GM12892 (cell line): ENCODE data around the gene AKR1B1.

Experiments used
- DNase-seq: peaks from one replicate; pipeline ENCODE4 v3.0.0; 2011; ENCODE audit not compliant: insufficient read length
- FAIRE-seq: peaks from 2 replicates; lab custom pipeline; 2011; peaks lifted over from hg19 to GRCh38; lab: Jason Lieb, UNC
- POLR2A ChIP-seq: IDR thresholded peaks from 2 replicates; pipeline ENCODE4 v1.6.1; 2011; ENCODE audit warnings: low read depth, low read length, control low read depth
- POLR2AphosphoS5 ChIP-seq: IDR thresholded peaks from 2 replicates; pipeline ENCODE4 v1.6.1; 2011; ENCODE audit warnings: low read depth, low read length, control low read depth
- TAF1 ChIP-seq: IDR thresholded peaks from 2 replicates; pipeline ENCODE4 v1.6.1; 2011; ENCODE audit warnings: low read depth, mild to moderate bottlenecking, control low read depth, low read length, borderline replicate concordance

The AKR1B1 gene

DNA sequence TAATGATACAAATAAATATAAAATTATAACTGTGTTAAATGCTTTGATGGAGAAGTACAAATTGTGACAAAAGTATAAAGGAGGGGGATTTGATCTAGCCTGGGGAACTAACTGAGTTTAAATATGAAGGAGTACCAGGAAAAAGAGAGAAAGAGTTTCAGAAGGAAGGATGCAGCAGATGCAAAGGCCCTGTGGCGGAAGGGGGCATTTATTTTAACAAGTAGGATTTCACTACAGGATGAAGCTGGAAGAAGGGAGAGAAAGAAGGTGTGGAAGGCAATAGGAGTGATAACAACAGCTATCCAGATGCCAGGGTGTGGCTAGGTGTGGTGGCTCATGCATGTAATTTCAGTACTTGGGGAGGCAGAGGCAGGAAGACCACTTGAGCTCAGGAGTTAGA lies 55.8 kb downstream of the AKR1B1 start:
- FAIRE-seq = no peak
- TF ChIP-seq TAF1 (no peak), POLR2A (no peak), POLR2AphosphoS5 (no peak)
- DNase-seq = no peak

DNA sequence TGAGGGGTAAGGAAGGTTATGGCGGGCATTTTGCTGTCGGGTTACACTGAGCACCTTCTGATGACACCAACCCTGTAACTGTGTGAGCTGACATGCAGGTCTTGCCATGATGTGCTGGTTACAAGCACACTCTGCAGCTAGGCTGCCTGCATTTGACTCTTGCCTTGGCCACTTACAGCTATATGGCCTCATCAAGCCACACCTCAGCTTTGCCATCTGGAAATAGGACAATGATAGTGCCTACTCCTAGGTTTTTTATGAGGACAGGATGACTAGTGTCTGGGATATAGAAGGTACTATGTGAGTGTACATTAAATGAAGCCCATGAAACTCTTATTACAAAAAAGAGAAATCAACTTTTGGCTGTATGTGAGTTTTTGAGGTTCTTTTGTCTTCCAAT lies 58.0 kb downstream of the AKR1B1 start:
- TF ChIP-seq POLR2AphosphoS5 (no peak), TAF1 (no peak), POLR2A (no peak)
- no peak for FAIRE-seq
- no peak for DNase-seq

DNA sequence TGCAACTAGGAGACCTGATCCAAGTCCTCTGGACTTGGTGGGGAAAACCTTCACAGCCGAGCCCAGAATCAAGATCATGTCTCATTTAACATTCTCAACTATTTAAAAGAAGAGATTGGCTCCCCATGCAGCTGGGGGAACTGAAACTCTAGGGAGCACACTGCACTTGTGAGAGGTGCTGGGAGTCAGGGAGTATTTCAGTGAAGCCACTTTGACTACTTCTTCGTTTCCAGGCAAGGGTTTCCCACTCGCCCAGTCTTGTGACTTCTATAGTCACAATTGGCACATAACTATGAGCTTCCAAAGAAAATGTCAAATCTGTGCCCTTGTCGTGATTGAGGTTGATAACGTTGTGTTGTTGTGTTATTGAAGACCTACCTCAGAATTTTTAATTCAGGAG lies 62.9 kb downstream of the AKR1B1 start:
- DNase-seq (no peak), FAIRE-seq (no peak)
- TF ChIP-seq POLR2A (no peak), TAF1 (no peak), POLR2AphosphoS5 (no peak)

DNA sequence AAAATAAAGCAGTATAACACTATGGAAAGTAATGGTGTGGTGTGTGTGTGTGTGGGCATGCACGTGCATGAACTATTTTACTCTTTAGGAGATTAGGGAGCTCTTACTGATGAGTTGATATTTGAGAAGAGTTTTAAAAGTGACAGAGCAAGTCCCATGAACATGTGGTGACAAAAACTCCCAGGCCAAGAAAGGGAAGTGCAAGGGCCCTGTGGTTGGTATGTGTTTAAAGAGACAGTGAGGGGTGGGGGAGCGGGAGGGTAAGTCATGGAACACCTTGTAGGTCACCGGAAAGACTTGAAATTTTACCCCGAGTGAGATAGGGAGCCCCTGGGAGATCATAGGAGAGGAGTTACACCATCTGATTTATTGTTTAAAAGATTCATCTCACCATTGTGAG lies 63.3 kb downstream of the AKR1B1 start:
- DNase-seq (no peak), FAIRE-seq (no peak)
- TF ChIP-seq POLR2AphosphoS5 (no peak), TAF1 (no peak), POLR2A (no peak)

DNA sequence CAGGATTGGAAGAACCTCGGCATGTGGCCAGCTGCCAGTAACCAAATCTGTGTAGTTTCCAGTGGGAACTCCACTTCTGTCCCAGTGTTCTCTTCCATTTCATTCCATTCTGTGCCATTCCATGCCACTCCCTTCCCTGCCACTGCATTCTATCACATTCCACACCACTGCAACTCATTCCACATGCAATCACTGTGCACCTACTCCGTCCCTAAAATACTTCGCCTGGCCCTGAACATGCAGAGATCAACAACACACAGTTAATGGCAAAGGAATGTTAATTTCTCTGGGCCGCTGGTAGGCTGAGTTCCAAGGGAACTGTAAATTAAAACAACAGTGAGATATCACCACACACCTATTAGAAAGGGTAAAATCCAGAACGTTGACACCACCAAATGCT lies 64.8 kb downstream of the AKR1B1 start:
- FAIRE-seq (no peak), DNase-seq (no peak)
- TF ChIP-seq POLR2A (no peak), TAF1 (no peak), POLR2AphosphoS5 (no peak)
